ENCODE measurements around the gene ZC3H12D. TPM values are rescaled to one million over a fixed set of nuclear protein-coding genes. Genes with fewer than 3 reads are reported as not detected.

The ZC3H12D gene
- total and polyA plus RNA-seq, 2 of the 8 experiments (the other 6 are each of a cell fraction or from before 2014, with no cell fraction given), result 0.05 to 0.07 TPM

GRCh38 chr6:149450679-149451375 lies 34.0 kb downstream of the ZC3H12D start (continued):
- 0 out of 2 replicates have a peak, but pooled peaks have one; percentile 11 for TF ChIP-seq BACH1 (IDR thresholded peaks at IDR 0.05; ENCODE audit: low read length)
- TF ChIP-seq SP4 (IDR thresholded peaks at IDR 0.05; ENCODE audit: low read length), result no peak
- TF ChIP-seq SIN3A (conservative IDR thresholded peaks at IDR 0.05 in 1 of 2, IDR thresholded peaks at IDR 0.05 in 1 of 2; ENCODE audit: low read depth in 1 of 2, low read length in 2 of 2), result no peak
- no peak for TF ChIP-seq NANOG (IDR thresholded peaks at IDR 0.05; ENCODE audit: insufficient read depth, low read depth, low read length, poor library complexity, severe bottlenecking)
- 0 out of 2 replicates have a peak, but pooled peaks have one; percentile 18 for TF ChIP-seq YY1 (IDR thresholded peaks at IDR 0.05; ENCODE audit: low read depth, low read length)
- no peak for TF ChIP-seq ZNF274 (IDR thresholded peaks at IDR 0.05; ENCODE audit: borderline replicate concordance, extremely low read depth, low read length)
- peak; percentile 48 for TF ChIP-seq SUZ12 (IDR thresholded peaks at IDR 0.05; ENCODE audit: low read length)
- TF ChIP-seq SP1 (IDR thresholded peaks at IDR 0.05; ENCODE audit: low read depth, low read length), result no peak
- peak; percentile 21; the same call in 1 of the 2 replicates for TF ChIP-seq PHF8 (conservative IDR thresholded peaks at IDR 0.05; ENCODE audit: low read depth, low read length)
- TF ChIP-seq CTBP2 (IDR thresholded peaks at IDR 0.05; ENCODE audit: borderline replicate concordance, insufficient read depth, insufficient read length, low read length), result no peak
- TF ChIP-seq, protein P1, sequence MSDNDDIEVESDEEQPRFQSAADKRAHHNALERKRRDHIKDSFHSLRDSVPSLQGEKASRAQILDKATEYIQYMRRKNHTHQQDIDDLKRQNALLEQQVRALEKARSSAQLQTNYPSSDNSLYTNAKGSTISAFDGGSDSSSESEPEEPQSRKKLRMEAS (IDR thresholded peaks at IDR 0.05), result peak; percentile 87
- no peak for TF ChIP-seq CHD1 (IDR thresholded peaks at IDR 0.05; ENCODE audit: low read depth, low read length)
- 0 out of 2 replicates have a peak, but pooled peaks have one; percentile 11 for TF ChIP-seq USF2 (IDR thresholded peaks at IDR 0.05; ENCODE audit: low read length)
- TF ChIP-seq CREB1 (IDR thresholded peaks at IDR 0.05), result peak; percentile 21; the same call in 1 of the 2 replicates
- TF ChIP-seq SP2 (IDR thresholded peaks at IDR 0.05; ENCODE audit: low read length), result no peak
- TF ChIP-seq SIX5 (IDR thresholded peaks at IDR 0.05; ENCODE audit: low read depth, low read length), result no peak
- no peak for TF ChIP-seq GTF2F1 (IDR thresholded peaks at IDR 0.05; ENCODE audit: borderline replicate concordance, low read depth, low read length)
- TF ChIP-seq, protein P2, sequence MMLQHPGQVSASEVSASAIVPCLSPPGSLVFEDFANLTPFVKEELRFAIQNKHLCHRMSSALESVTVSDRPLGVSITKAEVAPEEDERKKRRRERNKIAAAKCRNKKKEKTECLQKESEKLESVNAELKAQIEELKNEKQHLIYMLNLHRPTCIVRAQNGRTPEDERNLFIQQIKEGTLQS (IDR thresholded peaks at IDR 0.05; ENCODE audit: insufficient read depth, low read depth, low read length), result no peak
- TF ChIP-seq, protein P3, sequence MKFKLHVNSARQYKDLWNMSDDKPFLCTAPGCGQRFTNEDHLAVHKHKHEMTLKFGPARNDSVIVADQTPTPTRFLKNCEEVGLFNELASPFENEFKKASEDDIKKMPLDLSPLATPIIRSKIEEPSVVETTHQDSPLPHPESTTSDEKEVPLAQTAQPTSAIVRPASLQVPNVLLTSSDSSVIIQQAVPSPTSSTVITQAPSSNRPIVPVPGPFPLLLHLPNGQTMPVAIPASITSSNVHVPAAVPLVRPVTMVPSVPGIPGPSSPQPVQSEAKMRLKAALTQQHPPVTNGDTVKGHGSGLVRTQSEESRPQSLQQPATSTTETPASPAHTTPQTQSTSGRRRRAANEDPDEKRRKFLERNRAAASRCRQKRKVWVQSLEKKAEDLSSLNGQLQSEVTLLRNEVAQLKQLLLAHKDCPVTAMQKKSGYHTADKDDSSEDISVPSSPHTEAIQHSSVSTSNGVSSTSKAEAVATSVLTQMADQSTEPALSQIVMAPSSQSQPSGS (IDR thresholded peaks at IDR 0.05; ENCODE audit: low read length), result no peak
- TF ChIP-seq EZH2 (IDR thresholded peaks at IDR 0.05; ENCODE audit: low read depth, low read length, severe bottlenecking), result peak; percentile 64
- peak; percentile 55; the same call in 1 of the 2 replicates for TF ChIP-seq CHD2 (IDR thresholded peaks at IDR 0.05; ENCODE audit: low read length)
